HG02981 (cell line): ENCODE results near the gene ALS2CL.
"Not testable (repeated sequence)": the region's sequence is repeated elsewhere in the genome, so short reads cannot be mapped to it uniquely, and the experiment has no call there.

Experiments used
- ATAC-seq: cut with Tn5 transposase; IDR thresholded peaks from one replicate; pipeline ENCODE4 v1.9.1; 2021; ENCODE audit warnings: mild to moderate bottlenecking, moderate library complexity; ENCODE audit not compliant: unreplicated experiment

Gene ALS2CL, protein sequence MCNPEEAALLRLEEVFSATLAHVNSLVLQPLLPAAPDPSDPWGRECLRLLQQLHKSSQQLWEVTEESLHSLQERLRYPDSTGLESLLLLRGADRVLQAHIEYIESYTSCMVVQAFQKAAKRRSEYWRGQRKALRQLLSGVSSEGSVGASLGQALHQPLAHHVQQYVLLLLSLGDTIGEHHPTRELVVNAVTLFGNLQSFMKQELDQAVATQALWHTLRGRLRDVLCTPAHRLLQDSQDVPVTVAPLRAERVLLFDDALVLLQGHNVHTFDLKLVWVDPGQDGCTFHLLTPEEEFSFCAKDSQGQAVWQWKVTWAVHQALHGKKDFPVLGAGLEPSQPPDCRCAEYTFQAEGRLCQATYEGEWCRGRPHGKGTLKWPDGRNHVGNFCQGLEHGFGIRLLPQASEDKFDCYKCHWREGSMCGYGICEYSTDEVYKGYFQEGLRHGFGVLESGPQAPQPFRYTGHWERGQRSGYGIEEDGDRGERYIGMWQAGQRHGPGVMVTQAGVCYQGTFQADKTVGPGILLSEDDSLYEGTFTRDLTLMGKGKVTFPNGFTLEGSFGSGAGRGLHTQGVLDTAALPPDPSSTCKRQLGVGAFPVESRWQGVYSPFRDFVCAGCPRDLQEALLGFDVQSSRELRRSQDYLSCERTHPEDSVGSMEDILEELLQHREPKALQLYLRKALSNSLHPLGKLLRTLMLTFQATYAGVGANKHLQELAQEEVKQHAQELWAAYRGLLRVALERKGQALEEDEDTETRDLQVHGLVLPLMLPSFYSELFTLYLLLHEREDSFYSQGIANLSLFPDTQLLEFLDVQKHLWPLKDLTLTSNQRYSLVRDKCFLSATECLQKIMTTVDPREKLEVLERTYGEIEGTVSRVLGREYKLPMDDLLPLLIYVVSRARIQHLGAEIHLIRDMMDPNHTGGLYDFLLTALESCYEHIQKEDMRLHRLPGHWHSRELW

DNA sequence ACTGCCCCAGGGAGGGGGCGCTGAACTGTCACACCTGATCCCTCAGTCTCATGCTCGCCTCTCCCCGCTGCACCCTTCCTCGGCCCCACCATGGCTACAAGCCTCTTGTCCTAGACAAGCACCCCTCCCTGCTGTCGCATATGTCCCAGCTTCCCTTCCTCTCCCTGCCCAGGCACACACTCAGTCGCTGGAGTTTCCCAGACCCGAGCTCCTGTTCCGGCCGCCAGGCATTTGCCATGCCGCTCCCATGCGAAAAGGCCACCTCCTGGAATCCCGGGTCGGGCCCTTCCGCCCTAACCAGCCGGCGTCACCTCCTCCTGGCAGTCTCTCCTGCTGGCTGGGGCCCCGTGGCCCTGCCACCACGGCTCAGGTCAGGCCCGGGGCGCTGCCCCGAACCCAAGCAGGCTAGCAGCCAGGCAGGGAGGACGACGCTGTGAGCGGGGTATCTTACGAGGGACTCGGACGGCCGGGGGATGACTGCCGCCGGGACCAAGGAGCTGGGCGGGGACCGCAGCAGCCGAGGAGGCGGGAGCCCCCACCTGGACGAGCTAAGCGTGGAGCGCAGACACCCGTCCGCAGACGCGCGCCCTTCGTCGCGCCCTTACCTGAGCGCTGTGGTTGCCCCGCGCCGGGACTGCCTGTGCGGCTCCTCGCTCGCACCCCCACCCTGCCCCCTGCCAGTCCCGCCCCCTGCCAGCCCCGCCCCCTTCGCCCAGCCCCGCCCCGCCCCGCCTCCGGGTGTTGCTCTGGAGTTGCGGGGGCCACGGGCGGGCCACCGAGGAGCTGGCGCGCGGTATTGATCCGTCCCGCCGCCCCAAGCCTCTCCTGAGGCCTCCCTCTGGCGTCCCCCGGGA is at the start of gene ALS2CL:
Gene ALS2CL (minus strand): TSS at position 642 of the 854 bp plus-strand sequence. CDS start 4,239 bp downstream, outside the sequence.
- no peak for ATAC-seq

DNA sequence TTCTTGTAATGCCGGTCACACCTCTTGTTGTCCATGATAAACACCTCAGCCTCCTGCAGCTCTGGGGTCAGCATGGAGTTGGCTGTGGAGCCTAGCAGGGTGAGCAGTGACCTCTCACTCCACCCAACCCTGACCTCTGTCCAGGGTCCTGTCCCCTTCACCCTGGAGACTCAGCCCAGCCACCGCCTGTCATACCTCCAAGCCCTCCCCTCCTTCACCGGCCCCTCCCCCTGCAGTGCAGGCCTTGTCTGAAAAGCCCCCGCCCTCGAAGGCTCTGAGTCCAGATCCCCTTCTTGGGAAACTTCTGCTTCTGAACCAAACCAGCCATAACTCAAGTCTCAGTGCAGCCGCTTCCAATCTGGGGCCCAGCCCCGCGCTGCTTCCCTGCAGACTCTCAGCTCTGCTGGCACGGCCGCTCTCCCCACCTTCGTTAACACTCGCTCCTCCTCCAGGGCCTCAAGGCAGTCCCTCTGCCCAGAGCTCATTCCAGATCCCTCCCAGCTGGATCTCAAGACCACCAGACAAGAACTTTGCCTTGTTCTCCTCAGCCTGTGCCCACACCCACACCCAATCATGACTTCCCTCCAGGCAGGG is 49.6 kb upstream of the ALS2CL start:
- no peak for ATAC-seq

DNA sequence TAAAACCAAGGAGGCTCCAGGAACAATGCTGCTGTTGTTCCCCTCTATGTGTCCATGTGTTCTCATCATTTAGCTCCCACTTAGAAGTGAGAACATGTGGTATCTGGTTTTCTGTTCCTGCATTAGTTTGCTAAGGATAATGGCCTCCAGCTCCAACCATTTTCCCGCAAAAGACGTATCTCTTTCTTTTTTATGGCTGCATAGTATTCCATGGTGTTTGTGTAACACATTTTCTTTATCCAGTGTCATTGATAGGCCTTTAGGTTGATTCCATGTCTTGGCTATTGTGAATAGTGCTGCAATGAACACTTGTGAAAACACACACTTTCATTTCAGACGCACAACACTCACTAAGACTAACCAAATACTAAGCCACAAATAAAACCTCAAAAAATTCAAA is 46.1 kb upstream of the ALS2CL start:
- not testable (repeated sequence) for ATAC-seq

DNA sequence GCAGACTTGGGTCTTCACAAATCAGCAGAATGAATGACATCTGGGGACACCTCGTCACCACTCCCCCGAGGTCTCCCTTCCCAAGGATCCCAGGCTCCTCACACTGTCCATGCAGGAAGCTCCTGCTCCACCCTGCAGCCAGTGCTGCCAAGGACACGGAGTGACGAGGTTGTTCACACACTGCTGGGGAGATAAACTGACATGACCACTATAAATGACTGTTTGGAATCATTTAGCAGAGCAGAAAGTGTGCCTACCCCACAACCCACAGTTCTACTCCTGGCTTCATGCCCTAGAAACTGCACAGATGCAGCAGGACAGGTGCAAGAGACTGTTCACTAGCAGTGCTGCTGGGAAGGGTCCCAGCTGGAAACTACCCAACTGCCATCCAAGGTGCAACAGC is 43.9 kb upstream of the ALS2CL start:
- ATAC-seq = no peak

DNA sequence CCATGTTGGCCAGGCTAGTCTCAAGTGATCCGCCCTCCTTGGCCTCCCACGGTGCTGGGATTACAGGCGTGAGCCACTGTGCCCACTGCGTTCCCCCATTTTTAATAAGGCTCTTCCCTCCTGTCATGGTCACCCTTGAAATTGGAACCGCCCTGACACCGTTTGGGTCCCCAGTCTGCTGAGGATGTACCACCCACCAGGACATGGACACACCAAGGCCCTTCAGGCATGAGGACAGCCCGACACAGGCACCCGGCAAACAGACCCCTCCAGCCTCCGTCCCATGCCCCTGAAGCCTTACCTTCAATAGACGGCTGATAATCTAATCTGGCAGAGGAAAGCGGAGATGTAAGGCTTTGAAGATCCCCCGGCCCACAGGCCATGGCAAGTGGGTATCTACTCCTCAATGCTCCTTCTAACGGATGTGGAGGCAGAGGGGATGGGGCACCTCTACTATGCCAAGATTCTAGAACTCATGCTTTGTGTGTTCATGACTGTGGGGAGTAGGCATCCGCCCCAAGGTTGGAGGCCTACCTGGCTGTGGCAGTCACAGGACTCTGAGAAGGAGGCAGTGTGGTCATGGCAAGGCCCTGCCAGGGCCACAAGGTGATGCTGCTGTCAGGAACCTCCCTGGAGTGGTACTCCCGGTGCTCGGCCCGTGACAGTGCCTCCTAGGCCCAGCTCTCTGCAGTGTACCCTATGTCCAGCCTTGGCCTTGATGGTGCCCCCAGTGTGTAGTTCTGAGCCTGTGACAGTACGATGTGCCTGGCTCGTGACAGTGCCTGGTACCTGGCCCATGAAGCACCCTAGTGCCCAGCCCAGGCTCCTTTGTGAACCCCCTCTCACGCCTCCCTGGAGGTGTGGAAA is 42.8 kb upstream of the ALS2CL start:
- no peak for ATAC-seq

DNA sequence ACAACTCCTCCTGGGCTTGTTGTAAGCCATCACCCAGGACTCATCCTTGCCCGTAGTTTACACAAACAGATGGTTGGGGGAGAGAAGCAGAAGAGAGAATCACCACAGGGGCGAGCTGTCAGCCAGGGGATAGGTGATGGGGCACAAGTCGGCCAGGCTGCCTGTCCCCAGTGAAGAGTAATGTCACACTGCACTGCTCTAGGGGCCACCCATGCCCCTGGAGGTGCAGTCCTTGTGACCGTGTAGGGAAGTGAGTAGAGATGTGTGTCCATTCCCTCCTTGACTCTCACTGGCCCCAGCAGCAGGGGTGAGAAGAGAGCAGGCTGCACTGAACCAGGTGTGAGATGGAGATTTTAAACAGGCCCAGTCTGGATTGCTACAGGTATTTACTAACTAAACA is 41.3 kb upstream of the ALS2CL start:
- ATAC-seq = no peak

DNA sequence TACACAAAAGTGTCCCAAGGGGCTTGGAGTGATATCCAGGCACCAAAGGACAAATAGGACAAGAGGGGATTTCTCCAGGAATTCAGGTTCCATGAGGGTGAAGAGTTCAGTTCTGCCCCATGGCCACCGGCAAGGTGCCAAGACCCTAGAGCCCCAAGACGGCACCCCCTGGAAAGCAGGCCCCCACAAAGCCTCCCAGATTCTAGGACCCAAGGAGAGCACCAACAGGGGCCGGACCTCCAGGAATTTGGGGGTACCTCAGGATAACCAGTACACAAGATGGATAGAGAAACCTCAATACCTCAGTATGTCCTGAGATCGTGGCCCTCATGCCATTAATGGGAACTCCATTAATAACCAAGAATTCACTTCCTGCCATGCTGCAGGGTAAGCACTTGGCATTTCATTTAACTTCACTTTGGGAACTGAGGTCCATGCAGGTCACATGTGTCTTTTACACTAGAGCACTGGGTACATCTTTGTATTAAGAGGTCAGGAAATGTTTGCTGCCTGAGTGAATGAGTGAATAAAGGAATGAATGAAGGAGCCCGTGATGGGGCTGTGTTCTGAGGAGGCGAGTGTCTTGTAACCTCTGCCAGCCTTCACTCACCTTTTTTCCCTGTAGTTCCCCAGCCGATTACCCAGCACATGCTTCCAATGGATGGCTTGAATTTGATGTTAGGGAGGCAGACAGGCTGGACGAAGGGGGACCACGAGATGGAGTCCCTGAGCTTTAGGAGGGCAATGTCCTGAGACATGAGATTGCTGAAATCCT is 39.7 kb upstream of the ALS2CL start:
- ATAC-seq = no peak

DNA sequence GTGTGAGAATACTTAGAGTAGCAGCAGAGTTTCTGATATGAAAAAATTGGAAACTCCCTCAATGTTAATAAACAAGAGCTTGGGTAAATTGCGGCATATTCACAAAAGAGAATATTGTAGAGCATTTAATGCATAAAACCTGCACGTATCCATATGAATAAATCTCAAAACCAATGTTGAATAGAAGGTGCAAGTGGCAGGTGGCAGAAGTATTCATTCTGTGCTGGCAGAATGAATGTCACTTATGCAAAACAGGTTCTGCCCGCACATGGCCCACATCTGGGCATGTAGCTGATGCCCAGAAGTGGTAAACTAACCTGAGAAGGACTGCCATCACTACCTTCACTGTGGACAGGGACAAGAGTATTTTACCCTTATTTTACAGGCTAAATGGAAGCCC is 38.3 kb upstream of the ALS2CL start:
- no peak for ATAC-seq

DNA sequence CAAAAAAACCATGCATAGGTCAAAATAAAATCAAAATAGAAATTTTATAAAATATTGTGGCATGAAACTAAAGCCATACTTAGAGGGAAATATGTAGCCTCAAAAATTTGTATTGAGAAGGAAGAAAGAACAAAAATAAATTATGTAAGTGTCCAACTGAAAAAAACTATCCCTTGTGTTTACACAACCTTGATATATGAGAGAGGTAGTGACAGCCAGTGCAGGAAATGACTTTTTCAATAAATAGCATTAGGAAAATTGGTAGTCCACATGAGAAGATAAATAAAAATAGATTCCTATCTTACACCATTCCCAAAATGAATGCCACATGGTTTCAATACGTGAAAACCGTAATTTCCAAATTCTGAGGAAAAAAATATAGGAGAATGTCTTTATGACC is 37.3 kb upstream of the ALS2CL start:
- no peak for ATAC-seq

DNA sequence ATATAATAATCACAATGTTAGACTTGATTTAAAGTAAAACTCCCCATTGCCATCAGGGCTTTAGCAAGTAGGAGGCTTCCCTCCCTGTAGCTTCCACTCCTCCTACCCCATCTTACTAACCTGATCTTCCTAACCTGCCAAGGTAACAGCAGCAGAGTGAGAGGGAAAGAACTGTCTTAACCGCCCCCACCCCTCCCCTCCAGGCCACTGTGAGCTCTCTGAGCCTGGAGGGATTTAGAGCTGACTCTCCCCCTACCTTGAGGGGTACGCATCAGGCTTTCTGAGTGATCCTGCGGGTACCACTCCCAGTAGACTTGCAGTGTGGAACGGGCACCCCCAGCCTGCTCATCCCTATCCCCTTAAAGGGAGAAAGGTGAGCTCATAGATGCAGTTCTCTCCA is 35.6 kb upstream of the ALS2CL start:
- no peak for ATAC-seq

DNA sequence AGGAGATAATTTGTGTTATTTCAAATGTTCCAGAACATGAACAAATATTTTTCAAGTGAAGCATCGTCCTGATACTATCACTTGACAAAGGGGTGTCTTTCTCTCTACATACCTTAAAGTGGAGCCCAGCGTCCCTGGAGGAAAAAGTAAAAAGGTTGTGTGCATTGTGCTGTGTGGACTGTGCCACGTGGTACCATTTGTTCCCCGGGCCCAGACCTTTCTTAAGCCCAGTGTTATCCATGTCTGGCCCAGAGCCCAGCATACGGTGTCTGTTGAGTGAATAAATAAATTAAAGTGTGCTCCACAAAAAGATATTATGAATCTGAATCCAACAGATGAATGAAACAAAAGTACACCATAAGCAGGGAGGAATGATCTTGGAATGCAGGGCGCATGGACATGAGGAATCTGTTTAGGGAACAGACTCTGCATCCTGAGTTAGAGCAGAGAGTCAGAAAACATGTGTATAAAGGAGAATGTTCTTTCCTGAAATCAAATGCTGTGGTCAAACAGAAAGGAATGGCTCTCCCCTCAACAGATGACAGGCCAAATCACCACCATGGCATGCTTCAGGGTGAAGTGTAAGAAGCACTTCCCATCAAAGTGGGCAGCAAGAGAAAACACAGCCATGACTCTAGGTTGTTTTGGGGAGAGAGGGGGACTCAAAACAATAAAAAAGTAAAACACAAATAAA is 32.3 kb upstream of the ALS2CL start:
- ATAC-seq = no peak

DNA sequence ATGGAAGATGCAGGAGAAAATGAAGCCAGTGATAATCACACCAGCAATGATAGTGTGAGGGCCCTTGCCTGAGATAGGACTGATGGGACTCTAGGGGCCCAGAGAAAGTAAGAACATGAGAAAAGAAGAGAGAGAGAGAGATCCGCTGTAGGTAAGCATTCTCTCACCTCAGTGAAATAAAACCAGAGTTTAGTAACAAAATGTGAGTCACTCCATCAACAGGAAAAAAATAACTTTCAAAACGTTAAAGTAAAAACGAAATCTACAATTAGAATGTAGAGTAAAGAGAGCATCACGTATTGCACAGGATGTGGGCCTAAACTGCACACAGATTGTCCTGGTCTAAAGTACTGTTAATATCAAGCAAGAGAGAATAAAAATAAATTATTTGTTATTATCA is 30.9 kb upstream of the ALS2CL start:
- no peak for ATAC-seq

DNA sequence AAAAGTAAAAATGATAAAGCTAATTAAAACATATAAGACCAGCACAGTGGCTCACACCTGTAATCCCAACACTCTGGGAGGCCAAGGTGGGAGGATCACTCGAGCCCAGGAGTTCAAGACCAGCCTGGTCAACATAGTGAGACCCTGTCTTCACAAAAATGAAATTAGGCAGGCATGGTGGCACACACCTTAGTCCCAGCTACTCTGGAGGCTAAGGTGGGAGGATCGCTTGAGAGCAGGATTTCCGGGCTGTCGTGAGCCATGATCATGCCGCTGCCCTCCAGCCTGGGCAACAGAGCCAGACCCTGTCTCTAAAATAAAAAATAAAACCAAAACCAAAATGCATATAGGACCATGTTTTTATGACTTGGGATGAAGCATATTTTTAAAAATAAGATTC is 29.0 kb upstream of the ALS2CL start:
- no peak for ATAC-seq

DNA sequence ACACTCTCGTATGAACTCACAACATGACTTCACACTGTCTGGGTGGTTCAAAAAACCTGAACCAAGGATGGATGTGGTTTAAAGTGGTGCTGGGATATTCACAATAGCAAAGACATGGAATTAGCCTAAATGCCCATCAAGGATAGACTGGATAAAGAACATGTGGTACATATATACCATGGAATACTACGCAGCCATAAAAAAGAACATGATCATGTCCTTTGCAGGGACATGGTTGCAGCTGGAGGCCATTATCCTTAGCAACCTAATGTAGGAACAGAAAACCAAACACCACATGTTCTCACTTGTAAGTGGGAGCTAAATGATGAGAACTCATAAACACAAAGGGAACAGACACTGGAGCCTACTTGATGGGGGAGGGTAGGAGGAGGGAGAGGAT is 27.5 kb upstream of the ALS2CL start:
- no peak for ATAC-seq

DNA sequence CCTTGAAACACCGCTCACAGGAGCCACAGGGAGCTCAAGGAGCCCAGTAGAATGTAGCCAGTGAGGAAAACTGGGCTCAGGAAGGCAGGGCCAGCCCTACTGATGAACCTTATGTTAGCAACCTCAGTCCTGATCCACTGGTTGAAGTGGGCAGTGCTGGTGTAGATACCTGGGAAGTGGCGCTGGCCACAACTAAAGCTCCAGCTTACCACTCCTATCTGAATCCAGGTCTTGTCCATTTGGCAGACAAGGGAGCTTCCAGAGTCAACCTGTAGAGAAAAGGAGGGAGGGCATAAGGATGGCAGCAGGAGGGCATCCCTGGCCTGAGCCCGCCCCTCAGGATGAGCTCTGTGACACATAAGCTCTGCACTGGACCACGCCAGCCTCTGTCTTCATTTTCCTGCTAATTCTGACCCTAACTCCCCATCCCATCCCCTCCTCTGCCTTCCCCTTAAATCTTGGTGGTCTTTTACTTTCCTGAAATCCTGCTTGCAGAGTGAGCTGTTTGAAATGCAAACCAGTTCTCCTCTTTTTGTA is 26.3 kb upstream of the ALS2CL start:
- ATAC-seq = no peak

DNA sequence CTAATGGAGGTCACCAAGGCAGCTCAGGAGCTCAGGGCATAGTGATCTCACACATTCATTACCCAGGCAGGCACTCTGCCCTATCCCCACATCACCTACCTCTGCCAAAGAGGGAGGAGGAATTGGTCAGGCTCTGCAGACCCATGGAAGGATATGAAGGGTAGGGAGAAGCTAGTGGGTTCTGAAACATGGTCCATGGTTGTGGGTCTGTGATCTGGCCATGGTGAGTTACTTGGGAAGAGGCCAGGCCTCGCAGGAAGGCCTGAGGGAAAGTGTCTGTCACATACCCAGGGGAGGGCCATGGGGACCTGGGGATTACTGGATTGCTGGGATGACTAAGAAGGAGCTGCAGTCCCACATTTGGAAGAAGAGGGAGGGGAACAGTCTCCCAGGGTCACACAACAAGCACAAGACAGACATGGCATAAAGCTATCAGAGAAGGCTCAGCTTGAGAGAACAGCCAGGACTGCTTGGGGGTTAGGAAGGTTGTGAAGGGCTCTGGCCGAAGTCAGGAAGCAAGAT is 25.6 kb upstream of the ALS2CL start:
- ATAC-seq = no peak

DNA sequence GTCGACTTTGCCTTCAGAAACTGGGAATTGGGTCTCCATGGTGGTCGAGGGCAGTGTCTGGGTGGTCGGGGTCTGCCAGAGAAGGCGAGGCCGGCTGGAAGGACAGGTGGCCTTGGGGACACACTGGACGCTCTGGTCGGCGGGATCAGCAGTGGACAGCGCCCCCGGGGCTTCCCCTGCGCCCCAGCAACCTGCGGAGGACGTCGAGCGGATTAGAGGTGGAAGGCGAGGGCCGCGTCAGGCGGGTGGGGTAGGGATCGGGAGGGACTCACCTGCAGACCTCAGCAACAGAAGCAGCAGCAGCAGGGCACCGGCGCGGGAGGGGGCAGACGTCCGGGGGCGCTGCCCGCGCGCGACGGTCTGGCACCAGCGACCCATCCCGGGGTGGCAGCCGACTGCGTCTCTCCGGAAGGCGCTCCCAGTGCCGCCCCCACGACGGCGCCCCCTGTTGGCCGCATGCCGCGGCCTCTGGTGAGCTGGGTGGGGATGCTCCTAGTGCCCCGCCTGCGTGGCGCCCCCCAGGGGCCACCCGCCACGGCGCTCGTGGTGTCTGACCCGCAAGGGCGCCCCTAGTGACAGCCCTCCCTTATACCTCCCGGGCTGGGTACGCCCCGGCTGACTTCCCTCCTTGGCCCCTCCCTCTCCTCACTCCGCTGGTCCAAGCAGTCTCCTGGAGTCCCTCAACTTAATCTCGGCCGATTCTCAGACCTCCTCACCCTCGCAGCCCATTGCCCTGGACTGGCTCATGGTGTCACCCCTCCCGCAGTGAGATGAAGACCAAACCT is 24.2 kb upstream of the ALS2CL start, which contains the start of gene PRSS50:
Gene PRSS50 (minus strand): TSS at position 423 of the 785 bp plus-strand sequence. CDS start 45 bp downstream, at position 378.
- ATAC-seq = no peak
